ENCODE measurements around the gene FCRL2. TPM values are rescaled to one million over a fixed set of nuclear protein-coding genes. Genes with fewer than 3 reads are reported as not detected.

The FCRL2 gene
- total and polyA plus RNA-seq, 12 donors, result 0.04 to 0.17 TPM; not detected in 10

DNA sequence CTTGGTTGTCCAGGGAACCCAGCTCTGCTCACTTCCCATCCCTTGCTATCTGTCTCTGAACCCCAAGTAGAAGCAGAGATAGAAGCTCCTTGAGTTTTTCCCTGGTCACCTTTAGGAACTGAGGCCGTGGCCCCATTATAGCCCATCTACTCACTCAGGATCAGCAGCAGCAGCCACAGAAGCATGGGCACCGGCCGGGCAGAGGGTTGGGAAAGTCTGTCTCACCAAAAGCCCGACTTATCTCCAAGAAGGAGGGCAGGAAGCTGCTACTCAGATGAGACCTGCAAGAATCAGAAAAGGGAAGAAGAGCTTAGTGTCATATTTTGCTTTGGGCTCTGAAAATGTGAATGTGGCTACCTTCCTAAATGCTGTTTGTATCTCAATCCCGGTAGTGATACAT is 76.6 kb downstream of the FCRL2 start:
- H3K4me1 ChIP-seq, result no peaks in the 10 kb centered on the region
- 78 to 82% methylated on average over 5 of the region's 5 CpGs for WGBS, 2 donors
- intact Hi-C loops (cut with DNase I), result no loop called here
- no peaks in the 10 kb centered on the region for H3K9me3 ChIP-seq
- TF ChIP-seq, protein P1, sequence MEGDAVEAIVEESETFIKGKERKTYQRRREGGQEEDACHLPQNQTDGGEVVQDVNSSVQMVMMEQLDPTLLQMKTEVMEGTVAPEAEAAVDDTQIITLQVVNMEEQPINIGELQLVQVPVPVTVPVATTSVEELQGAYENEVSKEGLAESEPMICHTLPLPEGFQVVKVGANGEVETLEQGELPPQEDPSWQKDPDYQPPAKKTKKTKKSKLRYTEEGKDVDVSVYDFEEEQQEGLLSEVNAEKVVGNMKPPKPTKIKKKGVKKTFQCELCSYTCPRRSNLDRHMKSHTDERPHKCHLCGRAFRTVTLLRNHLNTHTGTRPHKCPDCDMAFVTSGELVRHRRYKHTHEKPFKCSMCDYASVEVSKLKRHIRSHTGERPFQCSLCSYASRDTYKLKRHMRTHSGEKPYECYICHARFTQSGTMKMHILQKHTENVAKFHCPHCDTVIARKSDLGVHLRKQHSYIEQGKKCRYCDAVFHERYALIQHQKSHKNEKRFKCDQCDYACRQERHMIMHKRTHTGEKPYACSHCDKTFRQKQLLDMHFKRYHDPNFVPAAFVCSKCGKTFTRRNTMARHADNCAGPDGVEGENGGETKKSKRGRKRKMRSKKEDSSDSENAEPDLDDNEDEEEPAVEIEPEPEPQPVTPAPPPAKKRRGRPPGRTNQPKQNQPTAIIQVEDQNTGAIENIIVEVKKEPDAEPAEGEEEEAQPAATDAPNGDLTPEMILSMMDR (IDR thresholded peaks at IDR 0.05), result no peak
- DNase-seq (no peak), ATAC-seq (no peak)
- H3K36me3 ChIP-seq, result no peaks in the 10 kb centered on the region
- peak overlapping the region in 1 of 10 donors; percentile 64 for H3K27ac ChIP-seq
- peaks cover 0 to 27% (median 7%) of the 10 kb centered on the region in 7 donors for H3K27me3 ChIP-seq
- peak overlapping the region in 1 of 10 donors; percentile 9 for H3K4me3 ChIP-seq

DNA sequence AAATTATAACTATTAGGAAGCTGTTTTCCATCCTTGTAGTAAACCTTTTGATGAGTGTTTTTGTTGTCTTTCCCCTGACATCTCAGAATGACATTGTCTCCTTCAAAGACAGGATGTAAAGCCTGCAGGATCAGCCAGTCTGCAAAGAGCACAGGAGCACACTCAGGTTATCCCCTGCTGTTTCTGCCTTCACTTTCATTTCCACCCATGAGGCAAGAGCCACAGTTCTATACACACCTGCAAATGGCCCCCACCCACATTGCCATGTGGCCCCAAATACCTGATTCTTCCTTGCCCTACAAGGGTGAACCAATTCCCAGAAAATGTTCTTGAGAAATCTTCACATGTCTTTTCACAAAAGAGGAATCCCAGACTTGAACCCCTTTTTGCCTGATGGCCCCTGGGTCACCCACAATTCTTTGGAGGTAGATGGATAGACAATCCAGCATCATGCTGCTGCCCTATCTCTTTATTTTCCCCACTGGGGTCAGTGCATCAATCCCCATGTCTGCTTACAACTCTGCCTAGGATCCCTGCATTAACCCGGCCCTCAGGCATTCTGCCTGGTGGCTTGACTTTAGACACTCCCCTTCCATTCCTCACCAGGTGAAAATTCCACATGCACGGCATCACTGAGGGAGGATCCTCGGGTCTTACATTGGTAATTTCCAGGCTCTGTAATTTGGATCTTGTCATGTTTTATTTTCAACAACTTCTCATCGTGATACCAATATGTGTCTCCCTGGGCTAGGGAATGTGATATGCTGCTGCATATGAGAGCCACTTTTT is 79.0 kb downstream of the FCRL2 start:
- ATAC-seq, result no peak
- TF ChIP-seq, protein P1 (IDR thresholded peaks at IDR 0.05), result no peak
- no peak for DNase-seq
- peak overlapping the region in 1 of 10 donors; percentile 2 for H3K27ac ChIP-seq
- no peaks in the 10 kb centered on the region for H3K36me3 ChIP-seq
- H3K9me3 ChIP-seq, result no peaks in the 10 kb centered on the region
- WGBS, 2 donors, result 66 to 68% methylated on average over 4 of the region's 4 CpGs
- intact Hi-C loops (cut with DNase I), result no loop called here
- H3K4me3 ChIP-seq, result no peak overlapping the region
- no peaks in the 10 kb centered on the region for H3K4me1 ChIP-seq
- H3K27me3 ChIP-seq, result peaks cover 0 to 29% (median 7%) of the 10 kb centered on the region in 7 donors

DNA sequence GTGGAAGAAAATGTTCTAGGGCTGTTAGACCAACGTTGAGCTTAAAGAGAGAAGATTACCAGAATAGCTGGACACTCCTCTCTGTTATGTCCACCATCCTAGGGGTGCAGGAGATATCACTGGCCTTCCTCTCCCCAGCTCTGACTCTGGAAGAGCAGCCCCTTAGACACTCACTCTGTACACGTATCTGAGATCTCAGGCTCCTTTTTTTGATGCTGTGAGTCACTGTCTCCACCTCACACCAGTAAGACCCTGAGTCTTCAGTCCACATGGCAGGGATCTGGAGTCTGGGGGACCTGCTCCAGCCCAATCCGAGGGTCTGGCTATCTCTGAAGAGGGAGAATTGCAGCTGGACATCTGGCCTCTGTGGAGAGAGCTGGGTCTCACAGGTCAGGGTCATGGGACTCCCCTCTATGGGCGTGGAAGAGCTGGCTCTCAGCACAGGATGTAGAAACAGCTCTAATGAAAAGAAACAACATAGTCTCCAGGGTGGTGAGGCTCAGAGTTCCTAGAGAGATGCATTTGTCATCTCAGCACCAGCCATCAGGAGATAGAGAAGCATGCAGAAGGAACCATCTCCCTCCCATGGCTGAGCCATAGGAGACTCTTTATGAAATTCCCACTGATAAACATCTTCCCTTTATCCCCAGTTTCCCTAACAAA is 79.8 kb downstream of the FCRL2 start:
- Histone ChIP-seq H3K36me3 (no peaks in the 10 kb centered on the region), H3K9me3 (no peaks in the 10 kb centered on the region), H3K27me3 (peaks cover 0 to 29% (median 7%) of the 10 kb centered on the region in 7 donors), H3K27ac (peak overlapping the region in 1 of 10 donors; percentile 2), H3K4me3 (no peak overlapping the region), H3K4me1 (no peaks in the 10 kb centered on the region)
- ATAC-seq (no peak), DNase-seq (no peak)
- WGBS, 2 donors, result 34 to 47% methylated on average over 4 of the region's 4 CpGs
- intact Hi-C loops (cut with DNase I), result no loop called here
- TF ChIP-seq, protein P1 (IDR thresholded peaks at IDR 0.05), result no peak

Other genes with a start within 250 kb of the FCRL2 start
- gene FCRL5, start 224.6 kb downstream of the FCRL2 start, total RNA-seq, result under 1 TPM in 3 of 10 donors, not detected in 7; 0.05 to 0.65 (median 0.20) TPM
- gene FCRL5, start 224.6 kb downstream of the FCRL2 start, polyA plus RNA-seq, result under 1 TPM in 1 of 2 donors, not detected in 1; 0.03 TPM
- not detected for gene FCRL4, start 179.0 kb downstream of the FCRL2 start, total RNA-seq
- gene FCRL4, start 179.0 kb downstream of the FCRL2 start, polyA plus RNA-seq, result not detected
- 1 to 10 TPM in 1 of 10 donors, under 1 TPM in 2, not detected in 7; 0.13 to 1.3 (median 0.20) TPM for gene FCRL3, start 76.4 kb downstream of the FCRL2 start, total RNA-seq
- under 1 TPM in 1 of 2 donors, not detected in 1; 0.01 TPM for gene FCRL3, start 76.4 kb downstream of the FCRL2 start, polyA plus RNA-seq
- under 1 TPM in 1 of 10 donors, not detected in 9; 0.37 TPM for gene FCRL1, start 43.0 kb upstream of the FCRL2 start, total RNA-seq
- under 1 TPM in 1 of 2 donors, not detected in 1; 0.03 TPM for gene FCRL1, start 43.0 kb upstream of the FCRL2 start, polyA plus RNA-seq
- 1 to 10 TPM in 4 of 10 donors, under 1 TPM in 3, not detected in 3; 0.23 to 4.8 (median 1.6) TPM for gene CD5L, start 64.7 kb upstream of the FCRL2 start, total RNA-seq
- gene CD5L, start 64.7 kb upstream of the FCRL2 start, polyA plus RNA-seq, result 1 to 10 TPM in 1 of 2 donors, under 1 TPM in 1; 0.01 to 2.1 TPM
- gene KIRREL1, start 216.5 kb upstream of the FCRL2 start, total RNA-seq, result 10 to 100 TPM in 3 of 10 donors, 1 to 10 TPM in 7; 4.7 to 14.7 (median 7.5) TPM
- gene KIRREL1, start 216.5 kb upstream of the FCRL2 start, polyA plus RNA-seq, result 1 to 10 TPM; 4.1 to 4.5 TPM